Adrenal gland (tissue), 12 donors: ENCODE results near the gene TRIM66. TPM values are rescaled to one million over a fixed set of nuclear protein-coding genes. Genes with fewer than 3 reads are reported as not detected.

Experiments
- DNase-seq, 7 donors: peaks; one replicate each; pipeline ENCODE4 v3.0.0-alpha.2; 2019 to 2020
- H3K27ac ChIP-seq, 5 donors: fragments of 200-600 bp; sonication (generic) in 4 of 5; 1 replicate in 3 of 5; 2 replicates in 2 of 5; pipeline versions ENCODE4 v1.5.1 to v1.8.0; 2016 to 2020; ENCODE audit warnings: mild to moderate bottlenecking in 1 of 5
- H3K27me3 ChIP-seq: fragments of 200-600 bp; 2 replicates; pipeline ENCODE4 v1.8.0; 2021
- H3K36me3 ChIP-seq, 2 donors: fragments of 200-600 bp; replicated peaks in 1 of 2; 1 replicate in 1 of 2; 2 replicates in 1 of 2; pipeline versions ENCODE4 v1.5.1 to v1.8.0; 2018 to 2022
- H3K4me1 ChIP-seq, 2 donors: fragments of 200-600 bp; replicated peaks in 1 of 2; 1 replicate in 1 of 2; 2 replicates in 1 of 2; pipeline versions ENCODE4 v1.5.1 to v1.8.0; 2018 to 2021
- H3K4me3 ChIP-seq, 4 donors: fragments of 200-600 bp; sonication (generic) in 3 of 4; one replicate each; pipeline ENCODE4 v1.5.1; 2016 to 2018
- H3K9me3 ChIP-seq, 3 donors: fragments of 200-600 bp; sonication (generic) in 1 of 3; replicated peaks in 1 of 3; 1 replicate in 2 of 3; 2 replicates in 1 of 3; pipeline versions ENCODE4 v1.5.1 to v1.8.0; 2016 to 2021
- CTCF ChIP-seq, 6 experiments: fragments of 450-650 bp in 4 of 6; fragments of 200-600 bp in 2 of 6; sonication (generic) in 1 of 6; IDR thresholded peaks; 1 replicate in 5 of 6; 2 replicates in 1 of 6; pipeline versions ENCODE4 v1.5.1 to v1.8.0; 2016 to 2021; ENCODE audit warnings: antibody characterized with exemption in 6 of 6, mild to moderate bottlenecking in 2 of 6, moderate library complexity in 1 of 6
- POLR2A ChIP-seq, 2 donors: fragments of 450-650 bp; IDR thresholded peaks; one replicate each; pipeline ENCODE4 v1.6.1; 2017; ENCODE audit warnings: antibody characterized with exemption in 2 of 2, mild to moderate bottlenecking in 2 of 2, moderate library complexity in 1 of 2
- WGBS, 4 donors: extraction: QIAGEN DNeasy Blood & Tissue Kit in 2 of 4; methylation state at CpG; one replicate each; pipeline versions ENCODE4 v1.1.5 to v1.1.7; 2013 to 2017; 5-methylcytosine and 5-hydroxymethylcytosine counted together
- intact Hi-C, 2 donors: fragments of 100-400 bp; cut with DNase I; formaldehyde crosslinking; loops; one replicate each; pipeline versions ENCODE4 v1.14.1 to v1.15.0; 2022 to 2023
- polyA plus RNA-seq, 3 donors: library from polyadenylated mRNA; stranded (reverse); fragments of 200-250 nt in 2 of 3; fragments of 350-450 nt in 1 of 3; fragmentation: Illumina TruSeq in 1 of 3; extraction: RNeasy Lipid Tissue Mini Kit (QIAGEN cat#74804) in 1 of 3; gene quantifications; one replicate each; pipeline ENCODE4 v1.2.3, GENCODE V29; 2013 to 2014
- total RNA-seq, 9 donors: library from RNA; depleted of rRNA in 4 of 9; stranded (reverse); fragments of >200 nt in 4 of 9; fragments of 120-200 nt in 1 of 9; fragmentation: NEBNext Ultra II Directional in 1 of 9; extraction: Animal tissue kit (Norgen Biotek cat#: 25700) in 1 of 9; gene quantifications; one replicate each; pipeline versions ENCODE4 v1.1.0 to v1.2.4, GENCODE V29; 2013 to 2023
- donor health status: healthy with polysubstance abuse.
- donor health status: Bipolar disorder and iron deficiency.
- donor health status: DM: yes; HTN: yes; CAD: no.
- donor health status: DM: no; HTN: no; CAD: no.
- donor health status: DM: no; HTN: no; CAD: no.
- donor health status: DM: yes; HTN: yes; CAD: no.

The TRIM66 gene
- total and polyA plus RNA-seq, 12 donors: 3.6 to 18.4 (median 8.3) TPM

GRCh38 chr11:8693555-8693954 lies 11.1 kb upstream of the TRIM66 start:
- H3K27me3 ChIP-seq: no peaks in the 10 kb centered on the region
- no peak overlapping the region for H3K27ac ChIP-seq
- TF ChIP-seq POLR2A (IDR thresholded peaks at IDR 0.05): no peak
- no peak for TF ChIP-seq CTCF (IDR thresholded peaks at IDR 0.05)
- no peaks in the 10 kb centered on the region for H3K9me3 ChIP-seq
- no peak overlapping the region for H3K4me3 ChIP-seq
- DNase-seq: no peak
- intact Hi-C loops: no loop called here
- H3K4me1 ChIP-seq: peaks cover 0 to 9% of the 10 kb centered on the region in 2 donors
- H3K36me3 ChIP-seq: peaks cover 0 to 71% of the 10 kb centered on the region in 2 donors
- WGBS, 4 donors: 83 to 90% (median 89%) methylated on average over 7 of the region's 7 CpGs

GRCh38 chr11:8693010-8693551 lies 10.6 kb upstream of the TRIM66 start:
- Histone ChIP-seq H3K36me3 (peaks cover 0 to 66% of the 10 kb centered on the region in 2 donors), H3K9me3 (no peaks in the 10 kb centered on the region), H3K27ac (no peak overlapping the region), H3K4me1 (peaks cover 0 to 13% of the 10 kb centered on the region in 2 donors), H3K27me3 (no peaks in the 10 kb centered on the region), H3K4me3 (no peak overlapping the region)
- no peak for DNase-seq
- intact Hi-C loops: no loop called here
- TF ChIP-seq POLR2A (IDR thresholded peaks at IDR 0.05) (no peak), CTCF (IDR thresholded peaks at IDR 0.05) (no peak)
- 88 to 98% (median 95%) methylated on average over 2 to 6 of the region's 6 CpGs for WGBS, 4 donors

- intact Hi-C loops: no loop called here
Measured at GRCh38 chr11:8692417-8692816, 10.0 kb upstream of the TRIM66 start.

GRCh38 chr11:8691601-8692000 lies 9.1 kb upstream of the TRIM66 start:
- no peaks in the 10 kb centered on the region for H3K27me3 ChIP-seq
- no peak overlapping the region for H3K4me3 ChIP-seq
- intact Hi-C loops: no loop called here
- WGBS, 4 donors: 90 to 93% (median 92%) methylated on average over 6 of the region's 6 CpGs
- H3K4me1 ChIP-seq: peaks cover 0 to 23% of the 10 kb centered on the region in 2 donors
- TF ChIP-seq CTCF (IDR thresholded peaks at IDR 0.05) (no peak), POLR2A (IDR thresholded peaks at IDR 0.05) (no peak)
- no peak overlapping the region for H3K27ac ChIP-seq
- peaks cover 0 to 60% of the 10 kb centered on the region in 2 donors for H3K36me3 ChIP-seq
- no peak for DNase-seq
- no peaks in the 10 kb centered on the region for H3K9me3 ChIP-seq

More at GRCh38 chr11:8692417-8692816, 10.0 kb upstream of the TRIM66 start:
- H3K27me3 ChIP-seq: no peaks in the 10 kb centered on the region
- no peaks in the 10 kb centered on the region for H3K9me3 ChIP-seq
- H3K27ac ChIP-seq: no peak overlapping the region
- H3K4me3 ChIP-seq: no peak overlapping the region
- no peak for DNase-seq
- H3K4me1 ChIP-seq: peaks cover 0 to 20% of the 10 kb centered on the region in 2 donors
- peaks cover 0 to 60% of the 10 kb centered on the region in 2 donors for H3K36me3 ChIP-seq
- no peak for TF ChIP-seq CTCF (IDR thresholded peaks at IDR 0.05)
- TF ChIP-seq POLR2A (IDR thresholded peaks at IDR 0.05): no peak
- WGBS, 4 donors: 62 to 88% (median 78%) methylated on average over 3 of the region's 3 CpGs
